H9 (cell line): ENCODE measurements around the gene PRR5L. TPM values are rescaled to one million over a fixed set of nuclear protein-coding genes. Genes with fewer than 3 reads are reported as not detected.

Experiments used
- DNase-seq: peaks from one replicate; pipeline ENCODE4 v3.0.0-alpha.2; 2017
- H2AFZ ChIP-seq: one replicate; pipeline ENCODE4 v1.6.1; 2013; ENCODE audit warnings: mild to moderate bottlenecking, low read length, control low read depth, moderate library complexity
- H2AK5ac ChIP-seq: 2 replicates; pipeline ENCODE4 v1.6.1; 2013; ENCODE audit warnings: low read length, control low read depth, mixed read lengths; ENCODE audit not compliant: insufficient read length
- H2BK120ac ChIP-seq: one replicate; pipeline ENCODE4 v1.6.1; 2013; ENCODE audit warnings: low read depth, mild to moderate bottlenecking, low read length, control low read depth, inconsistent platforms; ENCODE audit not compliant: poor library complexity, severe bottlenecking
- H2BK12ac ChIP-seq: 2 replicates; pipeline ENCODE4 v1.6.1; 2013; ENCODE audit warnings: low read length, control low read depth, mixed read lengths, low read depth; ENCODE audit not compliant: insufficient read length
- H2BK15ac ChIP-seq: 2 replicates; pipeline ENCODE4 v1.6.1; 2013; ENCODE audit warnings: low read depth, low read length, control low read depth
- H2BK20ac ChIP-seq: one replicate; pipeline ENCODE4 v1.6.1; 2013; ENCODE audit warnings: low read depth, mild to moderate bottlenecking, low read length, control low read depth, inconsistent platforms; ENCODE audit not compliant: poor library complexity, severe bottlenecking
- H2BK5ac ChIP-seq: 2 replicates; pipeline ENCODE4 v1.6.1; 2013; ENCODE audit warnings: low read length, control low read depth, mixed read lengths; ENCODE audit not compliant: insufficient read length
- H3K14ac ChIP-seq: 2 replicates; pipeline ENCODE4 v1.6.1; 2013; ENCODE audit warnings: low read length, control low read depth; ENCODE audit not compliant: insufficient read depth
- H3K18ac ChIP-seq: 2 replicates; pipeline ENCODE4 v1.6.1; 2013; ENCODE audit warnings: low read depth, mild to moderate bottlenecking, mixed read lengths, low read length, control low read depth; ENCODE audit not compliant: insufficient read length
- H3K23ac ChIP-seq: 2 replicates; pipeline ENCODE4 v1.6.1; 2013; ENCODE audit warnings: low read length, control low read depth, mixed read lengths, low read depth; ENCODE audit not compliant: insufficient read length
- H3K23me2 ChIP-seq: 2 replicates; pipeline ENCODE4 v1.6.1; 2013; ENCODE audit warnings: low read depth, mild to moderate bottlenecking, mixed read lengths, low read length, control low read depth; ENCODE audit not compliant: insufficient read length, poor library complexity, severe bottlenecking
- H3K27ac ChIP-seq: 2 replicates; pipeline ENCODE4 v1.5.1; 2013; ENCODE audit warnings: low read length, control low read depth, mixed read lengths, low read depth; ENCODE audit not compliant: insufficient read length
- H3K27me3 ChIP-seq: 2 replicates; pipeline ENCODE4 v1.6.1; 2013; ENCODE audit warnings: low read length, control low read depth, inconsistent platforms; ENCODE audit not compliant: insufficient read depth
- H3K4ac ChIP-seq: 2 replicates; pipeline ENCODE4 v1.6.1; 2013; ENCODE audit warnings: low read depth, mild to moderate bottlenecking, control low read depth, inconsistent platforms, low read length, moderate library complexity
- H3K4me1 ChIP-seq: 2 replicates; pipeline ENCODE4 v1.6.1; 2013; ENCODE audit warnings: low read length, control low read depth, inconsistent platforms; ENCODE audit not compliant: insufficient read depth
- H3K4me2 ChIP-seq: 2 replicates; pipeline ENCODE4 v1.6.1; 2013; ENCODE audit warnings: low read length, control low read depth, mixed read lengths; ENCODE audit not compliant: insufficient read length, insufficient read depth
- H3K56ac ChIP-seq: 2 replicates; pipeline ENCODE4 v1.6.1; 2013; ENCODE audit warnings: low read depth, mild to moderate bottlenecking, mixed read lengths, low read length, control low read depth; ENCODE audit not compliant: insufficient read length
- H3K79me1 ChIP-seq: 2 replicates; pipeline ENCODE4 v1.6.1; 2013; ENCODE audit warnings: low read depth, mild to moderate bottlenecking, moderate library complexity, low read length, control low read depth, inconsistent platforms; ENCODE audit not compliant: insufficient read depth, poor library complexity, severe bottlenecking
- H3K79me2 ChIP-seq: 2 replicates; pipeline ENCODE4 v1.6.1; 2013; ENCODE audit warnings: low read length, control low read depth, inconsistent platforms; ENCODE audit not compliant: insufficient read depth
- H3K9ac ChIP-seq: 2 replicates; pipeline ENCODE4 v1.6.1; 2013; ENCODE audit warnings: low read length, control low read depth, mixed read lengths; ENCODE audit not compliant: insufficient read length; ENCODE audit errors: extremely low read depth
- H3K9me3 ChIP-seq: one replicate; pipeline ENCODE4 v1.6.1; 2013; ENCODE audit warnings: low read depth, low read length, inconsistent platforms; ENCODE audit not compliant: control insufficient read depth
- H3T11ph ChIP-seq: one replicate; pipeline ENCODE4 v1.6.1; 2013; ENCODE audit warnings: mild to moderate bottlenecking, low read length, control low read depth, inconsistent platforms
- H4K20me1 ChIP-seq: one replicate; pipeline ENCODE4 v1.6.1; 2013; ENCODE audit not compliant: control insufficient read depth, insufficient read length, insufficient read depth
- H4K5ac ChIP-seq: 2 replicates; pipeline ENCODE4 v1.6.1; 2013; ENCODE audit warnings: low read depth, mild to moderate bottlenecking, mixed read lengths, low read length, control low read depth; ENCODE audit not compliant: insufficient read length
- H4K8ac ChIP-seq: replicated peaks from 2 replicates; pipeline ENCODE4 v1.6.1; 2013; ENCODE audit warnings: low read length, control low read depth, mixed read lengths, low read depth; ENCODE audit not compliant: insufficient read length
- H4K91ac ChIP-seq: 2 replicates; pipeline ENCODE4 v1.6.1; 2013; ENCODE audit warnings: low read depth, mild to moderate bottlenecking, moderate library complexity, mixed read lengths, low read length, control low read depth; ENCODE audit not compliant: insufficient read length
- H3K27ac Mint-ChIP-seq, 3 experiments: 2 replicates in 2 of 3; 3 replicates in 1 of 3; pipeline ENCODE4 v1.8.0; 2020 to 2021; ENCODE audit warnings: mixed read lengths in 3 of 3, mild to moderate bottlenecking in 1 of 3, moderate library complexity in 1 of 3
- H3K27me3 Mint-ChIP-seq: 2 replicates; pipeline ENCODE4 v1.8.0; 2021; ENCODE audit warnings: low read depth, mild to moderate bottlenecking, moderate library complexity, mixed read lengths
- H3K36me3 Mint-ChIP-seq, 3 experiments: 2 replicates in 2 of 3; 3 replicates in 1 of 3; pipeline ENCODE4 v1.8.0; 2020 to 2021; ENCODE audit warnings: low read depth in 3 of 3, mixed read lengths in 3 of 3; ENCODE audit not compliant: insufficient read depth in 1 of 3
- H3K4me1 Mint-ChIP-seq, 2 experiments: 2 replicates each; pipeline ENCODE4 v1.8.0; 2020; ENCODE audit warnings: mixed read lengths in 2 of 2
- H3K4me3 Mint-ChIP-seq, 2 experiments: 2 replicates in 1 of 2; 3 replicates in 1 of 2; pipeline ENCODE4 v1.8.0; 2020 to 2021; ENCODE audit warnings: mild to moderate bottlenecking in 2 of 2, mixed read lengths in 2 of 2, moderate library complexity in 1 of 2
- H3K9me3 Mint-ChIP-seq, 2 experiments: 2 replicates in 1 of 2; 3 replicates in 1 of 2; pipeline ENCODE4 v1.8.0; 2020; ENCODE audit warnings: mild to moderate bottlenecking in 2 of 2, mixed read lengths in 2 of 2, moderate library complexity in 1 of 2
- CTCF ChIP-seq: fragments of 200-600 bp; sonication (generic); conservative IDR thresholded peaks from 3 replicates; pipeline ENCODE4 v1.8.0; 2021; ENCODE audit warnings: antibody characterized with exemption, mild to moderate bottlenecking
- WGBS: extraction: QIAGEN DNeasy Blood & Tissue Kit; methylation state at CpG from one replicate; pipeline ENCODE4 v1.1.7; 2013; ENCODE audit warnings: missing lambda C conversion rate, low lambda C conversion rate, mixed read lengths; ENCODE audit not compliant: insufficient read length; ENCODE audit errors: extremely low coverage; 5-methylcytosine and 5-hydroxymethylcytosine counted together
- total RNA-seq: library from RNA; stranded (reverse); gene quantifications from 2 replicates; pipeline ENCODE4 v1.2.1, GENCODE V29; 2021

The PRR5L gene
- total RNA-seq, 1 experiment from 2014 or later = 5.6 TPM

- H3K27me3 ChIP-seq = no peaks in the 10 kb centered on the region
- no CpG with 5 or more reads among the region's 2 CpGs for WGBS
These were observed 37.8 kb downstream of the PRR5L start for GRCh38 chr11:36333897-36334296.

More at GRCh38 chr11:36333897-36334296, 37.8 kb downstream of the PRR5L start:
- H3K4me2 ChIP-seq = no peak overlapping the region
- H3K79me1 ChIP-seq = no peaks in the 10 kb centered on the region
- Mint-ChIP-seq H3K27ac (no peak overlapping the region), H3K4me1 (0 out of 4 replicates have a peak, but pooled peaks cover 0 to 4% of the 10 kb centered on the region in 2 experiments), H3K9me3 (no peaks in the 10 kb centered on the region), H3K4me3 (no peak overlapping the region), H3K36me3 (peaks cover 0 to 3% (median 0%) of the 10 kb centered on the region in 3 experiments; a peak in 2 of 7 replicates), H3K27me3 (peaks cover 4% of the 10 kb centered on the region)
- no peak overlapping the region for H3K9ac ChIP-seq
- no peaks in the 10 kb centered on the region for H3K23me2 ChIP-seq
- DNase-seq = peak; percentile 73
- no peak overlapping the region for H4K91ac ChIP-seq
- H4K8ac ChIP-seq = no peak overlapping the region
- H2BK15ac ChIP-seq = no peak overlapping the region
- H2BK20ac ChIP-seq = no peak overlapping the region
- H3K14ac ChIP-seq = no peak overlapping the region
- no peak overlapping the region for H3K4ac ChIP-seq
- H3K56ac ChIP-seq = no peak overlapping the region
- no peaks in the 10 kb centered on the region for H3K79me2 ChIP-seq
- H2BK120ac ChIP-seq = no peak overlapping the region
- no peak overlapping the region for H3K27ac ChIP-seq
- no peaks in the 10 kb centered on the region for H4K20me1 ChIP-seq
- no peak overlapping the region for H3T11ph ChIP-seq
- no peak for TF ChIP-seq CTCF
- no peak overlapping the region for H3K18ac ChIP-seq
- no peak overlapping the region for H2AFZ ChIP-seq
- no peaks in the 10 kb centered on the region for H3K9me3 ChIP-seq
- H3K4me1 ChIP-seq = no peaks in the 10 kb centered on the region
- no peak overlapping the region for H3K23ac ChIP-seq
- H2AK5ac ChIP-seq = no peak overlapping the region
- H2BK5ac ChIP-seq = no peak overlapping the region
- H2BK12ac ChIP-seq = no peak overlapping the region
- H4K5ac ChIP-seq = no peak overlapping the region
